WERI-Rb-1 (cell line): ENCODE measurements around the gene USP15.
A peak's percentile ranks its signal among the peaks of the same experiment; 100 is the strongest.
"Not testable (repeated sequence)": the region's sequence is repeated elsewhere in the genome, so short reads cannot be mapped to it uniquely, and the experiment has no call there.

Experiments
- DNase-seq: peaks from one replicate; pipeline ENCODE4 v3.0.0-alpha.2; 2020
- H3K27ac ChIP-seq: fragments of 250-450 bp; sonication (Bioruptor Pico); 2 replicates; pipeline ENCODE4 v1.5.1; 2020; ENCODE audit warnings: mild to moderate bottlenecking, moderate library complexity
- H3K27me3 ChIP-seq: fragments of 250-450 bp; sonication (Bioruptor Pico); 2 replicates; pipeline ENCODE4 v1.5.1; 2021; ENCODE audit warnings: mild to moderate bottlenecking, low read depth, moderate library complexity; ENCODE audit not compliant: insufficient read depth, severe bottlenecking
- H3K36me3 ChIP-seq: fragments of 250-450 bp; sonication (Bioruptor Pico); 2 replicates; pipeline ENCODE4 v1.5.1; 2020; ENCODE audit warnings: mild to moderate bottlenecking, moderate library complexity
- H3K4me3 ChIP-seq: 2 replicates; pipeline ENCODE4 v1.5.1; 2011; ENCODE audit warnings: low read depth, mild to moderate bottlenecking, control low read depth, low read length
- H3K9me3 ChIP-seq: fragments of 250-450 bp; sonication (Bioruptor Pico); 2 replicates; pipeline ENCODE4 v1.5.1; 2021; ENCODE audit warnings: mild to moderate bottlenecking, moderate library complexity; ENCODE audit not compliant: severe bottlenecking
- TF ChIP-seq, protein P1 (sequence below): IDR thresholded peaks from 2 replicates; pipeline ENCODE4 v1.5.1; 2011; ENCODE audit warnings: low read depth, mild to moderate bottlenecking, control low read depth, inconsistent platforms, low read length

USP15 gene

DNA sequence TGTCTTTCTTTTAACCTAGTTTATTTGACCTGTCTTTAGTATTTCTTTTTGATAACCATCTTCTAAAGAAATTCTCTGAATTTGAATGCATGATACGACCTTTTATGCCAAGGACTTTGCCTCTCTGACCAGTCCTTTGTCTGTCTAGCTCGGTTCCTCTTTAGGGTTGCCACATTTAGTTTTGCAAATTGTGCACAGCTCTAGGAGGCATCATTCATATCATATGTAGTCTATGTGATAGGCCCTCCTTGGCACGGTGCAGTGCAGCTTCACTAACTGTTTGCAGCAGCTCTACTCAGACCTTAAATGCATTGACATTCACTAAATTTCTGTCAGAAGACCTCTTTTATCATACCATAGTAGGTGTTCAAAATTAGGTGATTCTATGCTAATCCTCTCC is 75.6 kb downstream of the USP15 start:
- no peak overlapping the region for H3K27ac ChIP-seq
- no peaks in the 10 kb centered on the region; the same call in 1 of the 2 replicates for H3K36me3 ChIP-seq
- H3K4me3 ChIP-seq, result no peak overlapping the region
- H3K9me3 ChIP-seq, result no peaks in the 10 kb centered on the region
- DNase-seq, result no peak
- TF ChIP-seq, protein P1, sequence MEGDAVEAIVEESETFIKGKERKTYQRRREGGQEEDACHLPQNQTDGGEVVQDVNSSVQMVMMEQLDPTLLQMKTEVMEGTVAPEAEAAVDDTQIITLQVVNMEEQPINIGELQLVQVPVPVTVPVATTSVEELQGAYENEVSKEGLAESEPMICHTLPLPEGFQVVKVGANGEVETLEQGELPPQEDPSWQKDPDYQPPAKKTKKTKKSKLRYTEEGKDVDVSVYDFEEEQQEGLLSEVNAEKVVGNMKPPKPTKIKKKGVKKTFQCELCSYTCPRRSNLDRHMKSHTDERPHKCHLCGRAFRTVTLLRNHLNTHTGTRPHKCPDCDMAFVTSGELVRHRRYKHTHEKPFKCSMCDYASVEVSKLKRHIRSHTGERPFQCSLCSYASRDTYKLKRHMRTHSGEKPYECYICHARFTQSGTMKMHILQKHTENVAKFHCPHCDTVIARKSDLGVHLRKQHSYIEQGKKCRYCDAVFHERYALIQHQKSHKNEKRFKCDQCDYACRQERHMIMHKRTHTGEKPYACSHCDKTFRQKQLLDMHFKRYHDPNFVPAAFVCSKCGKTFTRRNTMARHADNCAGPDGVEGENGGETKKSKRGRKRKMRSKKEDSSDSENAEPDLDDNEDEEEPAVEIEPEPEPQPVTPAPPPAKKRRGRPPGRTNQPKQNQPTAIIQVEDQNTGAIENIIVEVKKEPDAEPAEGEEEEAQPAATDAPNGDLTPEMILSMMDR, result no peak
- no peaks in the 10 kb centered on the region for H3K27me3 ChIP-seq

DNA sequence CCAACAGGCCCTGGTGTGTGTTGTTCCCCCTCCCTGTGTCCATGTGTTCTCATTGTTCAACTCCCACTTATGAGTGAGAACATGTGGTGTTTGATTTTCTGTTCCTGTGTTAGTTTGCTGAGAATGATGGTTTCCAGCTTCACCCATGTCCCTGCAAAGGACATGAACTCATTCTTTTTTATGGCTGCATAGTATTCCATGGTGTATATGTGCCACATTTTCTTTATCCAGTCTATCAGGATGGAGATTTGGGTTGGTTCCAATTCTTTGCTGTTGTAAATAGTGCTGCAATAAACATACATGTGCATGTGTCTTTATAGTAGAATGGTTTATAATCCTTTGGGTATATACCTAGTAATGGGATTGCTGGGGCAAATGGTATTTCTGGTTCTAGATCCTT is 77.4 kb downstream of the USP15 start:
- H3K36me3 ChIP-seq, H3K9me3 ChIP-seq, H3K27me3 ChIP-seq, H3K4me3 ChIP-seq, H3K27ac ChIP-seq, DNase-seq: not testable (repeated sequence)

DNA sequence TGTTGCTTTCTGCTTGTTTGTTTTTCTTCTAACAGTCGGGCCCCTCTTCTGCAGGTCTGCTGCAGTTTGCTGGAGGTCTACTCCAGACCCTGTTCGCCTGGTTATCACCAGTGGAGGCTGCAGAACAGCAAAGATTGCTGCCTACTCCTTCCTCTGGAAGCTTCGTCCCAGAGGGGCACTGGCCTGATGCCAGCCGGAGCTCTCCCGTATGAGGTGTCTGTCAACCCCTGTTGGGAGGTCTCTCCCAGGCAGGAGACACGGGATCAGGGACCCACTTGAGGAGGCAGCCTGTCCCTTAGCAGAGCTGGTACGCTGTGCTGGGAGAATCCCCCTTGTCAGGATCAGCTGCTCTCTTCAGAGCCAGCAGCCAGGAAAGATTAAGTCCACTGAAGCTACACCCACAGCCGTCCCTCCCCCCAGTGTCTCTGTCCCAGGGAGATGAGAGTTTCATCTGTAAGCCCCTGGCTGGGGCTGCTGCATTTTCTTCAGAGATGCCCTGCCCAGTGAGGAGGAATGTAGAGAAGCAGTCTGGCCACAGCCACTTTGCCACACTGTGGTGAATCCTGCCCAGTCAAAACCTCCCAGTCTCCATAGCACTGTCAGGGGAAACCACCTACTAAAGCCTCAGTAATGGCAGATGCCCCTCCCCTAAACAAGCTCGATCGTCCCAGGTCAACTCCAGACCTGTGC is 82.6 kb downstream of the USP15 start:
- H3K36me3 ChIP-seq, H3K27ac ChIP-seq, H3K9me3 ChIP-seq, H3K4me3 ChIP-seq, H3K27me3 ChIP-seq: not testable (repeated sequence)
- DNase-seq, result peak; percentile 29

DNA sequence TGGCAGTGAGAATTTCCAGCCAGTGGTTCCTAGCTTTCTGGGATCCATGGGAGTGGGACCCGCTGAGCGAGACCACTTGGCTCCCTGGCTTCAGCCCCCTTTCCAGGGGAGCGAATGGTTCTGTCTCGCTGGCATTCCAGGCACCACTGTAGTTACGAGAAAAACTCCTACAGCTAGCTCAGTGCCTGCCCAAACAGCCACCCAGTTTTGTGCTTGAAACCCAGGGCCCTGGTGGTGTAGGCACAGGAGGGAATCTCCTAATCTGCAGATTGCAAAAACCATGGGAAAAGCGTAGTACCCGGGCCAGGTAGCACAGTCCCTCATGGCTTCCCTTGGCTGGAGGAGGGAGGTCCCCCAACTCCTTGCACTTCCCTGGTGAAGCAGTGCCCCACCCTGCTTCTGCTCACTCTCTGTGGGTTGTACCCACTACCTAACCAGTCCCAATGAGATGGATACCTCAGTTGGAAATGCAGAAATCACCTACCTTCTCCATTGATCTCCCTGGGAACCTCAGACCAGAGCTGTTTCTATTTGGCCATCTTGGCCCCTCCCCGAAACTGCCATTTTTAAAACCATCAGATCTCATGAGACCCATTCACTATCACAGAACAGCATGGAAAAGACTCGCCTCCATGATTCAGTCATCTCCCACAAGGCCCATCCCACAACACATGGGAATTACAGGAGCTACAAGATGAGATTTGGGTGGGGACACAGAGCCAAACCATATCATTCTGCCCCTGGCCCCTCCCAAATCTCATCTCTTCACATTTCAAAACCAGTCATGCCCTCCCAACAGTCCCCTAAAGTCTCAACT is 83.3 kb downstream of the USP15 start:
- H3K4me3 ChIP-seq, H3K9me3 ChIP-seq, DNase-seq, H3K27me3 ChIP-seq, H3K36me3 ChIP-seq, H3K27ac ChIP-seq: not testable (repeated sequence)

DNA sequence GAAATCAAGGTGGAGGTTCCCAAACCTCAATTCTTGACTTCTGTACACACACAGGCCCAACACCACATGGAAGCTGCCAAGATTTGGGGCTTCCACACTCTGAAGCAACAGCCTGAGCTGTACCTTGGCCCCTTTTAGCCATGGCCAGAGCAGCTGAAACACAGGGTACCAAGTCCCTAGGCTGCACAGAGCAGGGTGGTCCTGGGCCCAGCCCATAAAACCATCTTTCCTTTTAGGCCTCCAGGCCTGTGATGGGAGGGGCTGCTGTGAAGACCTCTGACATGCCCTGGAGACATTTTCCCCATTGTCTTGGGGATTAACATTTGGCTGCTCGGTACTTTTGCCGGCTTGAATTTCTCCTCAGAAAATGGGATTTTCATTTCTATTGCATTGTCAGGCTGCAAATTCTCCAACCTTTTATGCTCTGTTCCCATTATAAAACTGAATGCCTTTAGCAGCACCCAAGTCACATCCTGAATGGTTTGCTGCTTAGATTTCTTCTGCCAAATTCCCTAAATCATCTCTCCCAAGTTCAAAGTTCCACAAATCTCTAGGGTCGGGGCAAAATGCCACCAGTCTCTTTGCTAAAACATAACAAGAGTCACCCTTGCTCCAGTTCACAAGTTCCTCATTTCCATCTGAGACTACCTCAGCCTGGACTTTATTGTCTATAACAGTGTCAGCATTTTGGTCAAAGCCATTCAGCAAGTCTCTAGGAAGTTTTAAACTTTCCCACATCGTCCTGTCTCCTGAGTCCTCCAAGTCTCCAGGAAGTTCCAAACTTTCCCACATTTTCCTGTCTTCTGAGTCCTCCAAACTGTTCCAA is 84.7 kb downstream of the USP15 start:
- H3K27ac ChIP-seq, H3K9me3 ChIP-seq, H3K36me3 ChIP-seq, H3K4me3 ChIP-seq, H3K27me3 ChIP-seq, DNase-seq: not testable (repeated sequence)

DNA sequence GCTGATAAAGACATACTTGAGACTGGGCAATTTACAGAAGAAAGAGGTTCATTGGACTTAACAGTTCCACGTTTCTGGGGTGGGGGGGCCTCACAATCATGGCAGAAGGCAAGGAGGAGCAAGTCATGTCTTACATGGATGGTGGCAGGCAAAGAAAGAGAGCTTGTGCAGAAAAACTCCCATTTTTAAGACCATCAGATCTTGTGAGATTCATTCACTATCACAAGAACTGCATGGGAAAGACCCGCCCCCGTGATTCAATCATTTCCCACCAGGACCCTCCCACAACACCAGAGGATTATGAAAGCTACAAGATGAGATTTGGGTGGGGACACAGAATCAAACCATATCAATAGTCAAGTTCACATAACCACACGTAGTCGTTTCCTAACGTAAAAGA is 85.5 kb downstream of the USP15 start:
- TF ChIP-seq, protein P1, result no peak
- H3K9me3 ChIP-seq, result no peaks in the 10 kb centered on the region
- H3K27me3 ChIP-seq, result no peaks in the 10 kb centered on the region
- H3K4me3 ChIP-seq, result no peak overlapping the region
- no peaks in the 10 kb centered on the region for H3K36me3 ChIP-seq
- no peak overlapping the region for H3K27ac ChIP-seq
- no peak for DNase-seq

DNA sequence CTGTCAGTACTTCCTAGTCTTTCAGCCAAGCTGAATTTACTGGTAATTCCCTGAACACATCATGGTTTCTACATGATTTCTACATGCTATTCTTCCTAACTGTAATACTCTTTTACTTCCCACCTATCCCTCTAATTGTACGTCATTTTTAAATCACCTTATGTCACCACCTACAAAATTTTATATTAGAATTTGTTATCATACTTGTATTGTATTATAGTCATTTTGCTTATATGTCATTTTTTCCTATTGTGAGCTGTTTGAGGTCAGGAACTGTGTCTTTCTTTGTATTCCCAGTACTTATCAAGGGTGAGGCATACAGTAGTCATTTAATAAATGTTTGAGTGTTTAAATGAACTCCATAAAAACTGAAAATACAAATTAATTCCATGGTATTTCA is 86.6 kb downstream of the USP15 start:
- Histone ChIP-seq H3K4me3 (no peak overlapping the region), H3K27ac (no peak overlapping the region), H3K27me3 (no peaks in the 10 kb centered on the region), H3K9me3 (no peaks in the 10 kb centered on the region), H3K36me3 (no peaks in the 10 kb centered on the region)
- TF ChIP-seq, protein P1, result no peak
- no peak for DNase-seq
